HG02678 (cell line): Measurements from ENCODE around the gene MAP3K2.

Source experiments
- ATAC-seq: cut with Tn5 transposase; IDR thresholded peaks from one replicate; pipeline ENCODE4 v1.9.1; 2021; ENCODE audit warnings: mild to moderate bottlenecking, moderate library complexity; ENCODE audit not compliant: unreplicated experiment

MAP3K2 gene

DNA sequence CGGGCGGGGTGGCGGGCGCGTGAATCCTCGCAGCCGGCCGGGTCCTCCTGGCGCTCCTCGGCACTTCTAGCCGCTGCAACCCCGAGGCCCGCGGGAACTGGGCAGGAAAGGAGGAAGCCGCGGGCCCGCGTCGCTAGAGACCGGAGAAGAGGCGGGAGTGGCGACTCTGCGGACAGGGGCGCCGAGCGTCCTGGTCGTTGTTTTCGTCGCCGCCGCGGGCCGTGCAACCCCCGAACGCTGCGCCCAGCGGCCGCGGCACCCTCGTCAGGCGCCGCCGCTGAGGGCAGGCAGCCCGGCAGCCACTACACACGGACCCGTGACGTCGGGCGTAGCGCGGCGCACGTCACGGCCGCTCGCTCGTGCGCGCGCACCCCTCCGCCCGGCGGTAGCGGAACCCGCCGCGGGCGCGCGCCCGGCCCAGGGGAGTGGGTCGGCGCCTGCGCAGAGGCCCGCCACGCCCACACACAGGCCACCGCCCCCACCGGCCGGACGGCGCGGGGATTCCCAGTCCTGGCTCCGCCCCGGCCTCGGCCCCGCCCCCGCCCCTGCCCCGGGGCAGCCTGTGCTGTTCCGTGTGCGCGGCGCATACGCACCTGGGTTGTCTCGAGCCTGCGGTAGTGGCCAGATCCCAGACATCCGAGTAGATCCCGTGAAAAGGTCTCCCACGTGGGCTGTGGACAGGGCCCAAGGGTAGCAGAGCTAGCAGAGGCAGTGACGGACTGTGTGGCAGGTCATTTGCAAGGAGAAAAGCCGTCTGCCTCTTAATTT lies at the start of gene MAP3K2:
MAP3K2 (minus strand) TSS at position 321 of the 768 bp plus-strand sequence. CDS start 44,846 bp downstream, outside the sequence.
- peak; percentile 74 for ATAC-seq

GRCh38 chr2:127437056-127437455 lies 49.3 kb upstream of the MAP3K2 start:
- ATAC-seq = no peak

- ATAC-seq = no peak
These were observed 46.7 kb upstream of the MAP3K2 start for GRCh38 chr2:127434515-127434914.

- no peak for ATAC-seq
These were observed 43.7 kb upstream of the MAP3K2 start for GRCh38 chr2:127431408-127432023.

DNA sequence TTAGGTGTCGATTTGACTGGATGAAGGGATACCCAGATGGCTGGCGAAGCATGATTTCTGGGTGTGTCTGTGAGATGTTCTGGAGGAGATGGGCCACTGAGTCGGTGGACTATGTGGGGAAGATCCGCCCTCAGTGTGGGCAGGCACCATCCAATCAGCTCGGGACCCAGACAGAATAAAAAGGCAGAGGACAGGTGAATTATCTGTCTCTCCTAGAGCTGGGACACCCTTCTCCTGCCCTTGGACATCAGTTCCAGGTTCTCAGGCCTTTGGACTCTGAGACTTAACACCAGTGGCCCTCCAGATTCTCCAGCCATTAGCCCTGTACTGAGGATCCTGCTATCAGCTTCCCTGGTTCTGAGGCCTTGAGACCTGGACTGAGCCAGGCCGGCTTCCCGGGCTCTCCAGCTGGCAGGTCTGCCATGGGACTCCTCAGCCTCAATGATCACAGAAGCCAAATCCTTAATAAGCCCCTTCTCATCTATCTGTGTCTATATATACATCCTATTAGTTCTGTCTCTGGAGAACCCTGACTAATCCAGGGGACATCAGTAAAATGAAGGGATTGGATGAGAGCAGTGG lies 42.2 kb upstream of the MAP3K2 start:
- ATAC-seq = no peak

DNA sequence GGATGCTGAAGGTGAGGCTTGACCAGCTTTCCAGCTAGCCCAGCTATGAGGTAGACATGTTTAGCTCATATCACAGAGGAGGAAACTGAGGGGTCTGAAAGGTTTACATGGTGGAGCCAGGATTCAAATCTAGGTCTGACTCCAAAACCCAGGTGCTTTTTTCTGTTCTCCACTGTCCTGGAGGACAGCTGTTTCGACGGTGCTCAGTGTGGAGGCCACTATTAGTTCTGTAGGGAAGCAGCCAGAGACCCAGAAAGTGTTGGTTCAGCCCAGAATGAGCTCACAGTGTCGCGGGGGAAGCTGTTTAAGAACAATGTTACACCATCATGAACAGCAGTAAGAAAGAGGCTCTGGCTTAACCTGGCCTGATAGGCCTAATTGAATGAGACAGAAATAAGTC lies 41.5 kb upstream of the MAP3K2 start:
- ATAC-seq = no peak

DNA sequence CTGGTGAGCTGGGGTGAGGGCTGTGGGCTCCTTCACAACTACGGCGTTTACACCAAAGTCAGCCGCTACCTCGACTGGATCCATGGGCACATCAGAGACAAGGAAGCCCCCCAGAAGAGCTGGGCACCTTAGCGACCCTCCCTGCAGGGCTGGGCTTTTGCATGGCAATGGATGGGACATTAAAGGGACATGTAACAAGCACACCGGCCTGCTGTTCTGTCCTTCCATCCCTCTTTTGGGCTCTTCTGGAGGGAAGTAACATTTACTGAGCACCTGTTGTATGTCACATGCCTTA lies 41.0 kb upstream of the MAP3K2 start:
- no peak for ATAC-seq

GRCh38 chr2:127428057-127428814 lies 40.5 kb upstream of the MAP3K2 start:
- ATAC-seq = no peak

DNA sequence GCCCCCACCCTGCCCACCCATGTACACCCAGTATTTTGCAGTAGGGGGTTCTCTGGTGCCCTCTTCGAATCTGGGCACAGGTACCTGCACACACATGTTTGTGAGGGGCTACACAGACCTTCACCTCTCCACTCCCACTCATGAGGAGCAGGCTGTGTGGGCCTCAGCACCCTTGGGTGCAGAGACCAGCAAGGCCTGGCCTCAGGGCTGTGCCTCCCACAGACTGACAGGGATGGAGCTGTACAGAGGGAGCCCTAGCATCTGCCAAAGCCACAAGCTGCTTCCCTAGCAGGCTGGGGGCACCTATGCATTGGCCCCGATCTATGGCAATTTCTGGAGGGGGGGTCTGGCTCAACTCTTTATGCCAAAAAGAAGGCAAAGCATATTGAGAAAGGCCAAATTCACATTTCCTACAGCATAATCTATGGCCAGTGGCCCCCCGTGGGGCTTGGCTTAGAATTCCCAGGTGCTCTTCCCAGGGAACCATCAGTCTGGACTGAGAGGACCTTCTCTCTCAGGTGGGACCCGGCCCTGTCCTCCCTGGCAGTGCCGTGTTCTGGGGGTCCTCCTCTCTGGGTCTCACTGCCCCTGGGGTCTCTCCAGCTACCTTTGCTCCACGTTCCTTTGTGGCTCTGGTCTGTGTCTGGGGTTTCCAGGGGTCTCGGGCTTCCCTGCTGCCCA lies 39.7 kb upstream of the MAP3K2 start:
- ATAC-seq = no peak

- no peak for ATAC-seq
These were observed 39.0 kb upstream of the MAP3K2 start for GRCh38 chr2:127426501-127427354.

GRCh38 chr2:127425540-127426490 lies 38.0 kb upstream of the MAP3K2 start:
- ATAC-seq = no peak

GRCh38 chr2:127424598-127425520 lies 37.1 kb upstream of the MAP3K2 start:
- no peak for ATAC-seq

DNA sequence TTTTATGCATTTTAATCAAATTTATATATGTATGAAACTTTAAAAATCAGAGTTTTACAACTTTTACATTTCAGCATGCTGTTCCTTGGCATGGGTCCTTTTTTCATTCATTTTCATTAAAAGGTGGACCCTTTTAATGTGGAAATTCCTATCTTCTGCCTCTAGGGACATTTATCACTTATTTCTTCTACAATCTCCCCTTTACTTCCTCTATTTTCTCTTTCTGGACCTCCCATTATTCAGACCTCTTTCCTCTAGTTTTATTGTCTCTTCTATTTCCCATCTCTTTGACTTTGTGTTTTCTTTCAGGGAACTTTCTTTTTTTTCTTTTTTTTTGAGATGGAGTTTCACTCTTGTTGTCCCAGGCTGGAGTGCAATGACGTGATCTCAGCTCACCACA lies 36.1 kb upstream of the MAP3K2 start:
- ATAC-seq = no peak

DNA sequence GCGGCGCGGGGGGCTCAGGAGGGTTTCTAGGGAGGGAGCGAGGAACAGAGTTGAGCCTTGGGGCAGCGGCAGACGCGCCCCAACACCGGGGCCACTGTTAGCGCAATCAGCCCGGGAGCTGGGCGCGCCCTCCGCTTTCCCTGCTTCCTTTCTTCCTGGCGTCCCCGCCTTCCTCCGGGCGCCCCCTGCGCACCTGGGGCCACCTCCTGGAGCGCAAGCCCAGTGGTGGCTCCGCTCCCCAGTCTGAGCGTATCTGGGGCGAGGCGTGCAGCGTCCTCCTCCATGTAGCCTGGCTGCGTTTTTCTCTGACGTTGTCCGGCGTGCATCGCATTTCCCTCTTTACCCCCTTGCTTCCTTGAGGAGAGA lies 35.7 kb upstream of the MAP3K2 start:
- ATAC-seq = no peak

GRCh38 chr2:127422559-127423477 lies 35.0 kb upstream of the MAP3K2 start:
- ATAC-seq = no peak

DNA sequence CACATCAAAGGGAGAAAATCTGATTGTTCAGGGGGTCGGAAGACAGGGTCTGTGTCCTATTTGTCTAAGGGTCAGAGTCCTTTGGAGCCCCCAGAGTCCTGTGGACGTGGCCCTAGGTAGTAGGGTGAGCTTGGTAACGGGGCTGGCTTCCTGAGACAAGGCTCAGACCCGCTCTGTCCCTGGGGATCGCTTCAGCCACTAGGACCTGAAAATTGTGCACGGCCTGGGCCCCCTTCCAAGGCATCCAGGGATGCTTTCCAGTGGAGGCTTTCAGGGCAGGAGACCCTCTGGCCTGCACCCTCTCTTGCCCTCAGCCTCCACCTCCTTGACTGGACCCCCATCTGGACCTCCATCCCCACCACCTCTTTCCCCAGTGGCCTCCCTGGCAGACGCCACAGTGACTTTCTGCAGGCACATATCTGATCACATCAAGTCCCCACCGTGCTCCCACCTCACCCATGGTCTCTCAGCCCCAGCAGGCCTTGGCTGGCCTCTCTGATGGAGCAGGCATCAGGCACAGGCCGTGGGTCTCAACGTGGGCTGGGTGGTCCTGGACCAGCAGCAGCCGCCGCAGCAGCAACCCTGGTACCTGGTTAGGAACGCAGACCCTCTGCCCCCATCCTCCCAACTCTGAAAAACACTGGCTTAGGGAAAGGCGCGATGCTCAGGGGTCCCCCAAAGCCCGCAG lies 34.2 kb upstream of the MAP3K2 start:
- ATAC-seq = no peak
